GM12878 (cell line): Measurements from ENCODE around the gene IL1RAPL1. TPM values are rescaled to one million over a fixed set of nuclear protein-coding genes. Genes with fewer than 3 reads are reported as not detected.

Source experiments
- ATAC-seq: fragments of 200-7000 bp; cut with Tn5 transposase; 3 replicates; pipeline ENCODE4 v1.9.1; 2020; ENCODE audit warnings: mild to moderate bottlenecking, moderate library complexity
- BruUV-seq: library from RNA; stranded (reverse); fragments of 400-500 nt; replicated peaks from 2 replicates; lab custom pipeline; 2021; lab: Mats Ljungman, UMichigan
- CTCF ChIA-PET: fragments of 300-600 bp; sonication (Branson Sonifier 250); formaldehyde crosslinking; extraction: SDS; loops from one replicate; lab custom pipeline; 2021; ENCODE audit warnings: inconsistent platforms; lab: Yijun Ruan, JAX
- POLR2A ChIA-PET: fragments of 350-600 bp; formaldehyde crosslinking; extraction: SDS; loops from one replicate; lab custom pipeline; 2021; ENCODE audit warnings: inconsistent platforms; lab: Charles Lee
- RAD21 ChIA-PET: fragments of 300-600 bp; sonication (Branson Sonifier 250); formaldehyde crosslinking; loops from one replicate; lab custom pipeline; 2023; ENCODE audit warnings: antibody characterized with exemption; ENCODE audit not compliant: unreplicated experiment; lab: Charles Lee
- SMC1A ChIA-PET: fragments of 300-600 bp; sonication (Branson Sonifier 250); formaldehyde crosslinking; loops from one replicate; lab custom pipeline; 2023; ENCODE audit not compliant: unreplicated experiment, uncharacterized antibody; lab: Charles Lee
- DNase-seq: peaks from one replicate; pipeline ENCODE4 v3.0.0-alpha.2; 2011; ENCODE audit warnings: low read depth, low spot score
- FAIRE-seq: peaks from 3 replicates; lab custom pipeline; 2011; peaks lifted over from hg19 to GRCh38; lab: Jason Lieb, UNC
- H2AFZ ChIP-seq: 2 replicates; pipeline ENCODE4 v1.6.0; 2011; ENCODE audit warnings: low read depth, low read length, control low read depth; ENCODE audit not compliant: control insufficient read depth
- H3K27ac ChIP-seq: 2 replicates; pipeline ENCODE4 v1.5.1; 2011; ENCODE audit warnings: control low read depth; ENCODE audit not compliant: control insufficient read depth, insufficient read depth
- H3K27me3 ChIP-seq, 2 experiments: replicated peaks in 1 of 2; 2 replicates each; pipeline versions ENCODE4 v1.6.0 to v1.6.1; 2011; ENCODE audit warnings: low read length in 1 of 2; ENCODE audit not compliant: control insufficient read depth in 2 of 2, insufficient read depth in 2 of 2
- H3K36me3 ChIP-seq, 2 experiments: 2 replicates each; pipeline ENCODE4 v1.5.1; 2011; ENCODE audit warnings: low read length in 1 of 2; ENCODE audit not compliant: control insufficient read depth in 2 of 2, insufficient read depth in 2 of 2
- H3K4me1 ChIP-seq: 2 replicates; pipeline ENCODE4 v1.6.1; 2011; ENCODE audit warnings: mild to moderate bottlenecking, low read length, moderate library complexity, mixed read lengths; ENCODE audit not compliant: control insufficient read depth, insufficient read depth
- H3K4me2 ChIP-seq: 2 replicates; pipeline ENCODE4 v1.6.0; 2011; ENCODE audit warnings: control low read depth; ENCODE audit not compliant: control insufficient read depth, insufficient read depth
- H3K4me3 ChIP-seq: fragments of 200-600 bp; sonication (generic); 2 replicates; pipeline ENCODE4 v1.5.1; 2016
- H3K79me2 ChIP-seq: 2 replicates; pipeline ENCODE4 v1.6.0; 2011; ENCODE audit warnings: low read length; ENCODE audit not compliant: control insufficient read depth, insufficient read depth
- H3K9ac ChIP-seq: 2 replicates; pipeline ENCODE4 v1.8.0; 2011; ENCODE audit warnings: low read length, control low read depth, mixed read lengths; ENCODE audit not compliant: control insufficient read depth, insufficient read depth
- H3K9me3 ChIP-seq: replicated peaks from 3 replicates; pipeline ENCODE4 v1.5.1; 2011; ENCODE audit warnings: mild to moderate bottlenecking, low read length; ENCODE audit not compliant: control insufficient read depth, insufficient read depth
- H4K20me1 ChIP-seq: 2 replicates; pipeline ENCODE4 v1.6.0; 2011; ENCODE audit not compliant: control insufficient read depth, insufficient read depth
- BACH1 ChIP-seq: fragments of 450-650 bp; IDR thresholded peaks from 2 replicates; pipeline ENCODE4 v1.6.1; 2017; ENCODE audit warnings: mild to moderate bottlenecking, borderline replicate concordance
- BCL11A ChIP-seq: IDR thresholded peaks from 2 replicates; pipeline ENCODE4 v1.6.1; 2011; ENCODE audit warnings: low read depth, low read length
- DPF2 ChIP-seq: fragments of 450-650 bp; IDR thresholded peaks from 2 replicates; pipeline ENCODE4 v1.6.1; 2017; ENCODE audit warnings: mild to moderate bottlenecking
- EGR1 ChIP-seq, 2 experiments: IDR thresholded peaks; 1 replicate in 1 of 2; 2 replicates in 1 of 2; pipeline ENCODE4 v1.6.1; 2011 to 2012; ENCODE audit warnings: low read depth in 2 of 2, low read length in 2 of 2, borderline replicate concordance in 1 of 2, mild to moderate bottlenecking in 1 of 2, moderate library complexity in 1 of 2
- ETV6 ChIP-seq, 2 experiments: fragments of 450-650 bp in 1 of 2; IDR thresholded peaks in 1 of 2; conservative IDR thresholded peaks in 1 of 2; 2 replicates each; pipeline ENCODE4 v1.6.1; 2014; ENCODE audit warnings: antibody characterized with exemption in 1 of 2, borderline replicate concordance in 1 of 2, low read depth in 1 of 2, mild to moderate bottlenecking in 1 of 2, moderate library complexity in 1 of 2
- HDAC6 ChIP-seq: fragments of 200-600 bp; sonication (generic); IDR thresholded peaks from one replicate; pipeline ENCODE4 v1.8.0; 2017; ENCODE audit warnings: antibody characterized with exemption; ENCODE audit not compliant: unreplicated experiment
- NBN ChIP-seq: fragments of 450-650 bp; IDR thresholded peaks from 2 replicates; pipeline ENCODE4 v1.6.1; 2016
- RELA ChIP-seq: fragments of 450-650 bp; IDR thresholded peaks from 2 replicates; pipeline ENCODE4 v1.8.0; 2014; ENCODE audit warnings: borderline replicate concordance; ENCODE audit not compliant: partially characterized antibody
- SMAD5 ChIP-seq: IDR thresholded peaks from 2 replicates; pipeline ENCODE4 v1.6.1; 2016; ENCODE audit warnings: antibody characterized with exemption, low read depth
- ZNF24 ChIP-seq: fragments of 450-650 bp; IDR thresholded peaks from 2 replicates; pipeline ENCODE4 v1.6.1; 2017; ENCODE audit warnings: antibody characterized with exemption, mild to moderate bottlenecking
- ZNF592 ChIP-seq: fragments of 450-650 bp; IDR thresholded peaks from 2 replicates; pipeline ENCODE4 v1.6.1; 2017; ENCODE audit warnings: mild to moderate bottlenecking, moderate library complexity
- ZNF687 ChIP-seq: fragments of 450-650 bp; IDR thresholded peaks from 2 replicates; pipeline ENCODE4 v1.6.1; 2017; ENCODE audit warnings: mild to moderate bottlenecking, moderate library complexity
- WGBS: methylation state at CpG from one replicate; pipeline ENCODE4 v1.1.6; 2016; ENCODE audit warnings: low lambda C conversion rate; ENCODE audit not compliant: insufficient replicate concordance, insufficient coverage; ENCODE audit errors: missing lambda C conversion rate; 5-methylcytosine and 5-hydroxymethylcytosine counted together
- in situ Hi-C: fragments of 300-500 bp; cut with MboI; formaldehyde crosslinking; loops from 9 replicates; pipeline ENCODE4 v1.14.3; 2018; ENCODE audit warnings: mixed read lengths
- intact Hi-C: fragments of 100-400 bp; cut with micrococcal nuclease; formaldehyde crosslinking; loops from one replicate; pipeline ENCODE4 v1.14.2; 2022; ENCODE audit not compliant: unreplicated experiment
- polyA plus RNA-seq, 11 experiments: library from polyadenylated mRNA; depleted of rRNA in 4 of 11; unstranded in 6 of 11; stranded (reverse) in 5 of 11; fragments of >200 nt; fragmentation: Nextera tagmentation in 4 of 11; fragmentation: Illumina TruSeq in 1 of 11; extraction: Ambion mirVana in 4 of 11; extraction: Trizol in 1 of 11; gene quantifications; 1 replicate in 1 of 11; 2 replicates in 10 of 11; pipeline versions ENCODE4 v1.2.1 to v1.2.3, GENCODE V29; 2011 to 2016; ENCODE audit warnings: inconsistent platforms in 2 of 11, missing spikeins in 2 of 11, low read depth in 1 of 11
- total RNA-seq, 4 experiments: library from RNA; depleted of rRNA in 3 of 4; stranded (reverse); fragments of >200 nt in 3 of 4; fragmentation: Illumina TruSeq in 1 of 4; extraction: Trizol in 1 of 4; gene quantifications; 2 replicates each; pipeline versions ENCODE4 v1.2.1 to v1.2.3, GENCODE V29; 2013 to 2021

The IL1RAPL1 gene
- total and polyA plus RNA-seq, 10 of the 15 experiments (the other 5 are each of a cell fraction or from before 2014, with no cell fraction given): not detected

DNA sequence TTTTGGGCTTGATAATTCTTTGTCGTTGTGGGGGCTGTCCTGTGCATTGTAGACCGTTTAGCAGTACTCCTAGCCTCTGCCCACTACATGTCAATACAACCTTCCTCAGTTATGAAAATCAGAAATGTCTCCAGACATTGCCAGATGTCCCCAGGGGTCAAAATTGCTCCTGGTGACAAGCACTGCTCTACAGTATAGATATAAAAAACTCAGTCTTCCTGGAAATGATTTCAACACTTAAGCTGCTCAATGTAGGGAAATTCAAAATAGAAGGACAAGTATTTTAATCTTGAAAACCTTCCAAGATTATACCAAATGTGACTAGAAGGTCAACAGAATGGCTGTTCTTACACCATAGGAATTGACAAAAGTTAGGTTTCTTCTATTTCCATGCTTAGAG, 1339.4 kb downstream of the IL1RAPL1 start (continued):
- TF ChIP-seq ZNF24: no peak
- no peak for TF ChIP-seq ETV6 (conservative IDR thresholded peaks at IDR 0.05 in 1 of 2, IDR thresholded peaks at IDR 0.05 in 1 of 2; ENCODE audit: borderline replicate concordance in 1 of 2, low read depth in 1 of 2)
- TF ChIP-seq HDAC6: no peak
- no peak for TF ChIP-seq SMAD5
- no peak for TF ChIP-seq EGR1 (IDR thresholded peaks at IDR 0.05; ENCODE audit: borderline replicate concordance in 1 of 2, low read depth in 2 of 2, low read length in 2 of 2)

GRCh38 chrX:29935455-29935854, 1348.2 kb downstream of the IL1RAPL1 start:
- no TSS peak for BruUV-seq
- Histone ChIP-seq H3K9me3 (no peaks in the 10 kb centered on the region), H2AFZ (no peak overlapping the region), H3K4me3 (no peak overlapping the region), H3K9ac (no peak overlapping the region), H3K27ac (no peak overlapping the region), H3K79me2 (no peaks in the 10 kb centered on the region), H3K27me3 (no peaks in the 10 kb centered on the region), H3K4me1 (no peaks in the 10 kb centered on the region)
- intact Hi-C loops: no loop called here
- ChIA-PET POLR2A (no interaction called here), SMC1A (no interaction called here)
- 0% methylated on average over 1 of the region's 1 CpG for WGBS
- DNase-seq: no peak
- TF ChIP-seq ZNF24 (no peak), DPF2 (no peak), ZNF592 (no peak), BCL11A (no peak), RELA (no peak), NBN (no peak), ZNF687 (no peak), BACH1 (no peak)
- TF ChIP-seq, all 136 proteins: peak for 0
- Histone ChIP-seq H4K20me1 (no peaks in the 10 kb centered on the region), H3K36me3 (no peaks in the 10 kb centered on the region), H3K4me2 (no peak overlapping the region)
- ATAC-seq (no peak), FAIRE-seq (no peak)
- ChIA-PET CTCF (no interaction called here), RAD21 (no interaction called here)
- in situ Hi-C loops: no loop called here
